Gastroesophageal sphincter (tissue), 3 donors: ENCODE measurements around the gene COLEC11.
"Not testable (repeated sequence)": the region's sequence is repeated elsewhere in the genome, so short reads cannot be mapped to it uniquely, and the experiment has no call there.

ENCODE experiments used
- EP300 ChIP-seq: sonication (generic); formaldehyde crosslinking; IDR thresholded peaks from one replicate; pipeline ENCODE4 v1.6.1; 2017; ENCODE audit warnings: antibody characterized with exemption, mild to moderate bottlenecking
- POLR2A ChIP-seq, 2 donors: fragments of 450-650 bp; IDR thresholded peaks; one replicate each; pipeline ENCODE4 v1.6.1; 2017; ENCODE audit warnings: antibody characterized with exemption in 2 of 2, mild to moderate bottlenecking in 2 of 2, moderate library complexity in 1 of 2
- POLR2AphosphoS5 ChIP-seq: sonication (generic); formaldehyde crosslinking; IDR thresholded peaks from one replicate; pipeline ENCODE4 v1.6.1; 2017; ENCODE audit warnings: antibody characterized with exemption
- TF ChIP-seq, protein P1 (sequence below), 4 experiments: fragments of 200-600 bp in 2 of 4; fragments of 450-650 bp in 2 of 4; sonication (generic) in 1 of 4; IDR thresholded peaks; one replicate each; pipeline ENCODE4 v1.5.1; 2017 to 2019; ENCODE audit warnings: antibody characterized with exemption in 4 of 4, mild to moderate bottlenecking in 2 of 4, moderate library complexity in 2 of 4

DNA sequence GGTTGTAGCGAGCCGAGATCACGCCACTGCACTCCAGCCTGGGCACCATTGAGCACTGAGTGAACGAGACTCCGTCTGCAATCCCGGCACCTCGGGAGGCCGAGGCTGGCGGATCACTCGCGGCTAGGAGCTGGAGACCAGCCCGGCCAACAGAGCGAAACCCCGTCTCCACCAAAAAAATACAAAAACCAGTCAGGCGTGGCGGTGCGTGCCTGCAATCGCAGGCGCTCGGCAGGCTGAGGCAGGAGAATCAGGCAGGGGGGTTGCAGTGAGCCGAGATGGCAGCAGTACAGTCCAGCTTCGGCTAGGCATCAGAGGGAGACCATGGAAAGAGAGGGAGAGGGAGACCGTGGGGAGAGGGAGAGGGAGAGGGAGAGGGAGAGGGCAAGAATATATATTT is 25.3 kb upstream of the COLEC11 start:
- TF ChIP-seq POLR2A (IDR thresholded peaks at IDR 0.05); EP300; POLR2AphosphoS5: not testable (repeated sequence)
- TF ChIP-seq, protein P1, sequence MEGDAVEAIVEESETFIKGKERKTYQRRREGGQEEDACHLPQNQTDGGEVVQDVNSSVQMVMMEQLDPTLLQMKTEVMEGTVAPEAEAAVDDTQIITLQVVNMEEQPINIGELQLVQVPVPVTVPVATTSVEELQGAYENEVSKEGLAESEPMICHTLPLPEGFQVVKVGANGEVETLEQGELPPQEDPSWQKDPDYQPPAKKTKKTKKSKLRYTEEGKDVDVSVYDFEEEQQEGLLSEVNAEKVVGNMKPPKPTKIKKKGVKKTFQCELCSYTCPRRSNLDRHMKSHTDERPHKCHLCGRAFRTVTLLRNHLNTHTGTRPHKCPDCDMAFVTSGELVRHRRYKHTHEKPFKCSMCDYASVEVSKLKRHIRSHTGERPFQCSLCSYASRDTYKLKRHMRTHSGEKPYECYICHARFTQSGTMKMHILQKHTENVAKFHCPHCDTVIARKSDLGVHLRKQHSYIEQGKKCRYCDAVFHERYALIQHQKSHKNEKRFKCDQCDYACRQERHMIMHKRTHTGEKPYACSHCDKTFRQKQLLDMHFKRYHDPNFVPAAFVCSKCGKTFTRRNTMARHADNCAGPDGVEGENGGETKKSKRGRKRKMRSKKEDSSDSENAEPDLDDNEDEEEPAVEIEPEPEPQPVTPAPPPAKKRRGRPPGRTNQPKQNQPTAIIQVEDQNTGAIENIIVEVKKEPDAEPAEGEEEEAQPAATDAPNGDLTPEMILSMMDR (IDR thresholded peaks at IDR 0.05): not testable (repeated sequence)
